Stimulated activated CD8-positive, alpha-beta memory T cell treated with anti-CD3 and anti-CD28 coated beads, Interleukin-7, amount 100 ng/mL, for 24 hours (primary cell): ENCODE results near the gene METTL16.
"Not testable (repeated sequence)": the region's sequence is repeated elsewhere in the genome, so short reads cannot be mapped to it uniquely, and the experiment has no call there.

ENCODE experiments used
- DNase-seq: peaks from one replicate; pipeline ENCODE4 v3.0.0-alpha.2; 2020; ENCODE audit warnings: low read depth

METTL16 gene

GRCh38 chr17:2511462-2512369, at the start of gene METTL16:
METTL16 (minus strand) TSS chr17:2511888; CDS start chr17:2502331, 9,557 bp downstream.
- DNase-seq = peak; percentile 96

GRCh38 chr17:2560658-2561057, 49.0 kb upstream of the METTL16 start:
- no peak for DNase-seq

DNA sequence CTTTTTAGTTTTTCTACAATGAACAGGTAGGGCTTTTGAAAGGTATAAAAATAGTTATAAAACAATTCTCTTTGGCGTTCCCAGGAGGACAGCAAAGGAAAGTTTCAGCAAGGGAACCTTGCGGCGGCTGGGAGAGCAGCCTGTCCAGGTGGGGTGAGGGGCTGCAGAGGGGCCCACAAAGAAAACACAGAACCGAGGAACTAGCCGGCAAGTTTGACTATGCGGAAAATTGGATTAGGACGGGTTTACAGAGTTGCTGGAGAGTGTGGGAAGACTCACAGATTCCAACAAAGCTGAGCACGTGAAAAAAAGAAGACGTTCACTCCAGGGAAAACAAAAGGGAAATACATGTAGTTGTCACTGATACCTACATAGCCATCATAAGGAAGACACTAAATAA, 40.2 kb upstream of the METTL16 start:
- no peak for DNase-seq

DNA sequence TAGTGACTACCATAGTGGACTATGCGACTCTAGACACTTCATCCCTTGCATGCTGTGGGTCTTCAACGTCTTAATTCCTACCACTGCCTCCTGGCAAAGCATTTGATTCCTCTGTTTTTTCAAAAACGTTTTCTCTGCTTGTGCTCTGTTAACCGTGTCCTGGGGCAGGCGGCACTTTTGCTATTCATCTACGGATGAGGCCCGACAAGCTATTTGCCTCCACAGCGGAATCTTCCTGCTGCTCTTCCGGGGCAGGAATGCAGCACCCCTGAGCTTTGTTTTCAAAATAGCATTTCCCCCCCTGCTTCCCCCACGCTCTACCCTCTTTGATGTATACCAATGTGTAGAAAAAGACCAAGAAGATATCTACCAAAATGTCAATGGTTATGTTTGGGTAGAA, 39.8 kb upstream of the METTL16 start:
- DNase-seq = no peak

DNA sequence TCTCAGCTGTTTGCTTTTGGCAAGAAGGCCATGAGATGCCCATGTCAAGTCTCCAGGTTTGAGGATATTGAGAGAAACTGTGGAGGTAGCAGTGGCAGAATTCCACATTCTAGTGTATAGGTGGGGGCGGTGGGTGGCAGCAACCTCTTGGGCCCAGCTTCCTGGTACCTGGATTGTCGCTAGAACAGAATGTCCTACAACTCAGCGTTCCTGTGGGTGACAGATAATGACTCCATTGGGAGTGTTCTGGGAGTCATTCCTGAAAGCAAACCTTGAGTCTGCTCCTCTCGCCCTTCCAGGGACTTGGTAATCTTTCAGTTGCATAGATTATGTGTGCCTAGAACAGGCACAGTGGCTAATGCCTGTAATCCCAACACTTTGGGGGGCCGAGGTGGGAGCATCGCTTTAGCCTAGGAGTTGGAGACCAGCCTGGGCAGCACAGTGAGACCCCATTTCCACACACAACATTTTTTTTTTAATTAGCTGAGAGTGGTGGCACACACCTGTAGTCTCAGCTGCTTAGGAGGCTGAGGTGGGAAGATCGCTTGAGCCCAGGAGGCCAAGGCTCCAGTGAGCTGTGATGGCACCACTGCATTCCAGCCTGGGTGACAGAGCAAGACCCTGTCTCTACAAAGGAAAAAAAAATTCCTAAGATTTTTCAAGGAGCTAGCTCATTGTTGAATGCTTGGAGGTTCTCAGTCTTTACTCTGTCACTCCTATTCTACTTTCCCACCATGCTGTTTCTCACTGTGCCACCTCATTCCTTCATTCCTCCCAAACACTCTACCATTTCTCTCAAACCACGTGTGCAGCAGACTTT, 37.9 kb upstream of the METTL16 start:
- no peak for DNase-seq

DNA sequence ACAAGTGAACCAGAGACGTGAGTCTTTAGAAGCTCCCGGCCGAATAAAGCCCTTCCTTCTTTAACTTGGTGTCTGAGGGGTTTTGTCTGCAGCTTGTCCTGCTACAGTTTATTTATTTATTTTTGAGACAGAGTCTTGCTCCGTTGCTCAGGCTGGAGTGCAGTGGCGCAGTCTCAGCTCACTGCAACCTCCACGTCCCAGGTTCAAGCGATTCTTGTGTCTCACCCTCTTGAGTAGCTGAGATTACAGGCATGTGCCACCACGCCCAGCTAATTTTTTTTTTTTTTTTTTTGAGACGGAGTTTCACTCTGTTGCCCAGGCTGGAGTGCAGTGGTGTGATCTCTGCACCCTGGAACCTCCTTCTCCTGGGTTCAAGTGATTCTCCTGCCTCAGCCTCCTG, 36.3 kb upstream of the METTL16 start:
- not testable (repeated sequence) for DNase-seq

DNA sequence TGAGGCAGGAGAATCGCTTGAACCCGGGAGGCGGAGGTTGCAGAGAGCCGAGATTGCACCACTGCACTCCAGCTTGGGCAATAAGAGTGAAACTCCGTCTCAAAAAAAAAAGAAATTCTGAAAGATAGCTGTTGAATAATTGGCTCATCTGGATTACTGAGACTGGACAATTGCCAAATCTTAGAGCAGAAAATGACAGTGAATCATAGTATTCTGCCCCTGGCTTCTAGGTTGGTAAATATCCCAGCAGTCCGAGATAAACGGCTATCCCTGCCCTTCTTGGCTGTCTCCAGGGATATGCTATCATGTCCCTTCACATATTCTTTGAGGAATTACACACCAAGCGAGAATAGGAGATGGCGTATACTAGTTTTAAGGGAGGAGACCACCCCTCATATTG, 35.5 kb upstream of the METTL16 start:
- no peak for DNase-seq

GRCh38 chr17:2545393-2545792, 33.7 kb upstream of the METTL16 start:
- DNase-seq = no peak

DNA sequence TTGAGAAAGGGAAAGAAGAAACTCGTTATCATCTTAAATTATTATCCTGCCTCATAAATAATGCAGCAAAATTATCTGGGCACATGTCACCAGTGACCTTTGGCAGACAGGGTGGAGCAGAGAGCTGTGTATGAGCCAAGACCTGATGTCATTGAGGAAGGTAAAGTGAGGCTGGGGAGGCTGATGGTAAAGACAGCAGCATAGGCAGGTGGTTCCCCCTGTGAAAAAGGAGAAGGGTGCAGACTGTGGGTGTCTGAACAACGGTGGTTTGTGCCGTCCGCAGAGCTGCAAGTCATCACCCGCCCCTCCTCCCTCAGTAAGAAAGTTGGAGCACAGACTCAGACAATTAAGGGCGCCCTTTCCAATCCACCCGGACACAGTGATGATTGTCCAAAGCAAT, 30.8 kb upstream of the METTL16 start:
- DNase-seq = no peak

DNA sequence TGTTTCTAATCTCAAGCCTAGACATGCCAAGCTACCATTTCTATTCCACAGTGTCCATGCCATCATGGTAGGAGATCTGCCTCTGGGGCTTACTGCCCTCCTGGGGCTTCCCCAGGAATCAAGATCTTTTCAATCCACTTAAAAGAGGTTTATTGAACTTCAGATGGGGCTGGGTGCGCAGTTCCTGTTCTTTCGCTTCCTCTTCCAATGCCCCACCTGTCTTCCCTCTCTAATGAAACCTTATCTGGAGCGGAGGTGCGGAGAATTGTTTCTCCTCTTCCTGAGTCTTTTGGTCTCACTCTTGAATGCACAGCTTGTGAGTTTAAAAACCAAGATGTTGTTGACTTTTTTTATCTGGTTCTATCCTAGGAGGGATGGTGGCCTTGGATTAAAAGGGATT, 30.4 kb upstream of the METTL16 start:
- DNase-seq = no peak

DNA sequence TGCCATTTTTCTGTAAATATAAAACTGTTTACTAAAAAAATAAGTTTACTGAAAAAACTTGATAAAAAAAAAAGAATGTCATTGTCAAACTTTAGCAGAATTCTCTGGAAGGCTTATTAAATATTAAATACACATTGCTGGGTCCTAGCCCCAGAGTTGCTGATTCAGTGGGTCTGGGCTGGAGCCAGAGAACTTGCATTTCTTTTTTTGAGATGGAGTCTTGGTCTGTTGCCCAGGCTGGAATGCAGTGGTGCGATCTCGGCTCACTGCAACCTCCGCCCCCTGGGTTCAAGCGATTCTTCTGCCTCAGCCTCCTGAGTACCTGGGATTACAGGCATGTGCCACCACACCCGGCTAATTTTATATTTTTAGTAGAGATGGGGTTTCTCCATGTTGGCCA, 25.9 kb upstream of the METTL16 start:
- DNase-seq = not testable (repeated sequence)

DNA sequence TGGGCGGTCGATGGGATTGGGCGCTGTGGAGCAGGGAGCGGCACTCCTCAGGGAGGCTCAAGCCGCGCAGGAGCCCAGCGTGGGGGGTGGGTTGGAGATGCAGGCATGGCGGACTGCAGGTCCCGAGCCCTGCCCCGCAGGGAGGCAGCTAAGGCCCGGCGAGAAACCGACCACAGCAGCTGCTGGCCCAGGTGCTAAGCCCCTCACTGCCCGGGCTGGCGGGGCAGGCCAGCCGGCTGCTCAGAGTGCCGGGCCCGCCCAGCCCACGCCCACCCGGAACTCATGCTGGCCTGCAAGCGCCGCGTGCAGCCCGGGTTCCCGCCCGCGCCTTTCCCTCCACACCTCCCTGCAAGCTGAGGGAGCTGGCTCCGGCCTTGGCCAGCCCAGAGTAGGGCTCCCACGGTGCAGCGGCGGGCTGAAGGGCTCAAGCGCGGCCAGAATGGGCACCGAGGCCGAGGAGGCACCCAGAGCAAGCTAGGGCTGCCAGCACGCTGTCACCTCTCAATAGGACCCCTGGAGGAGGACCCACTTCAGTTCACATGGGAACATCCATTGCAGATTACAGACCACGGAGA, 20.5 kb upstream of the METTL16 start:
- DNase-seq = no peak

DNA sequence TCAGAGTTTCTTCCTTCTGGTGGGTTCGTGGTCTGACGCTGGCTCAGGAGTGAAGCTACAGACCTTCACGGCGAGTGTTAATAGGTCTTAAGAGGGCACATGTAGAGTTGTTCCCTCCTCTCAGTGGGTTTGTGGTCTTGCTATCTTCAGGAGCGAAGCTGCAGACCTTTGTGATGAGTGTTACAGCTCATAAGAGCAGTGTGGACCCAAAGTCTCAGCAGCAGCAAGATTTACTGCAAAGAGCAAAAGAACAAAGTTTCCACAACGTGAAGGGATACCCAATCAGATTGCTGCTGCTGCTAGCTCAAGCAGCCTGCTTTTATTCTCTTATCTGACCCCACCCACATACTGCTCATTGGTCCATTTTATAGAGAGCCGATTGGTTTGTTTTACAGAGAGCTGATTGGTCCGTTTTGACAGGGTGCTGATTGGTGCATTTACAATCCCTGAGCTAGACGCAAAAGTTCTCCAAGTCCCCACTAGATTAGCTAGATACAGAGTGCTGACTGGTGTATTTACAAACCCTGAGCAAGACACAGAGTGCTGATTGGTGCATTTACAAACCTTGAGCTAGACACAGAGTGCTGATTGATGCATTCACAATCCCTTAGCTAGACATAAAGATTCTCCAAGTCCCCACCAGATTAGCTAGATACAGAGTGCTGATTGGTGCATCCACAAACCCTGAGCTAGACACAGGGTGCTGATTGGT, 19.7 kb upstream of the METTL16 start:
- not testable (repeated sequence) for DNase-seq

- DNase-seq = not testable (repeated sequence)
Observed at GRCh38 chr17:2521775-2522410, 10.2 kb upstream of the METTL16 start.

DNA sequence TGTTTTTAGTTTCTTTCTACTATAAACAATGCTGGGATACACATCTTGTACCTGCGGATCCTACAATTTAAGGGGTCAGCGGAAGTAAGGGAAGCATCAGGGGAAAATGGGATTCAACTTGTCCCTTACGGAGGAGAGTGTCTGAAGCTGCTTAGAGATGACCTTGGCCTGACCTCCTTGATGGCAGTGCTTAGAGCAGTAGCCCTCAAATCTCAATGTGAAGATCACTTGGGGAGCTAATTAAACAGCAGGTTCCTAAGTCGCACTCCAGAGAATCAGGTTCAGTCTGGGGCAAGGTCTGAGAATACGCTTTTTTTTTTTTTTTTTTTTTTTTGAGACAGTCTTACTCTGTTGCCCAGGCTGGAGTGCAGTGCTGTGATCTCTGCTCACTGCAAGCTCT, 9.6 kb upstream of the METTL16 start:
- no peak for DNase-seq

GRCh38 chr17:2517539-2517938, 5.9 kb upstream of the METTL16 start:
- no peak for DNase-seq

DNA sequence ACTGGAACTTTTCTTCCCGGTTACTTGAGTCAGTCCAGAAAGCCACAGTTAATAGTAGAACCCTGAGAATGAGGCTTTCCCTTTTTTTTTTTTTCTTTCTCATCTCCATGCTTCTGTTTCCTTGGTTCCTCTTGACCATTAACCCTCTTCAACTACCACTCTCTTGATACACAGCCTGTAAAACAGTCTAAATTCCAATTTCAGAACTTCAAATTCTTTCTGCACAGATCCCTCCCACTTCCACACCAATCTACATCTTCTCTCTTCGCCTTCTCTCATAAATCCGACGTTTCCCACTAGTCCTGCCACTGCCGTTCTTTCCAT, 588 bp downstream of the METTL16 start:
- DNase-seq = no peak

GRCh38 chr17:2510559-2510958, 1.1 kb downstream of the METTL16 start:
- DNase-seq = no peak

DNA sequence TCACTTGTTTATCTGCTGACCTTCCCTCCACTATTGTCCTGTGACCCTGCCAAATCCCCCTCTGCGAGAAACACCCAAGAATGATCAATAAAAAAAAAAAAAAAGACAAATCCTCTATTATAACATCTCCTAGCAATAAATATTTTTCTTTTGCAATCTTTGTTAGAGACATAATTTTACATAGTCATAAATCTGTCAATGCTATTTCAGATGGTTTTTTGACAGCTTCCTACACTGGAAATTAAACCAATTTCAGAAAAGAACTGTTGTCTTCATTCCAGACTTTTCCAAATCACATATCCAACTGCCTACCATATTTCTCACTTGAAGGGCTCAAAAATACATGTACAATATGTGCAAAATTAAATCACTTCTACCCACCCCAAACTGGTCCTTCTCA, 3.7 kb downstream of the METTL16 start:
- DNase-seq = no peak

DNA sequence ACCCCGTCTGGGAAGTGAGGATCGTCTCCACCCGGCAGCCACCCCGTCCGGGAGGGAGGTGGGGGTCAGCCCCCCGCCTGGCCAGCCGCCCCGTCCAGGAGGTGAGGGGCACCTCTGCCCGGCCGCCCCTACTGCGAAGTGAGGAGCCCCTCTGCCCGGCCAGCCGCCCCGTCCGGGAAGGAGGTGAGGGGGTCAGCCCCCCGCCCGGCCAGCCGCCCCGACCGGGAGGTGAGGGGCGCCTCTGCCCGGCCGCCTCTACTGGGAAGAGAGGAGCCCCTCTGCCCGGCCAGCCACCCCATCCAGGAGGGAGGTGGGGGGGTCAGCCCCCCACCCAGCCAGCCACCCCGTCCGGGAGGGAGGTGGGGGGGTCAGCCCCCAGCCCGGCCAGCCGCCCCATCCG, 4.7 kb downstream of the METTL16 start:
- DNase-seq = not testable (repeated sequence)

DNA sequence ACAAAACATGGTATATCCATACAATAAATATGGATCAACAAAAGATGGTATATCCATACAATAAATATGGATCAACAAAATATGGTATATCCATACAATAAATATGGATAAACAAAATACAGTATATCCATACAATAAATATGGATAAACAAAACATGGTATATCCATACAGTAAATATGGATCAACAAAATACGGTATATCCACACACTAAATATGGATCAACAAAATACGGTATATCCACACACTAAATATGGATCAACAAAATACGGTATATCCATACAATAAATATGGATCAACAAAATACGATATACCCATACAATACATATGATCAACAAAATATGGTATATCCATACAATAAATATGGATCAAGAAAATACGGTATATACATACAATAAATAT, 8.1 kb downstream of the METTL16 start:
- DNase-seq = no peak
